WTC11 (cell line): ENCODE data around the gene NSG1. TPM values are rescaled to one million over a fixed set of nuclear protein-coding genes. Genes with fewer than 3 reads are reported as not detected.

ENCODE experiments used
- ATAC-seq: fragments of 200-7000 bp; cut with Tn5 transposase; 2 replicates; pipeline ENCODE4 v1.10.0; 2021; ENCODE audit warnings: mild to moderate bottlenecking, moderate library complexity
- CTCF ChIA-PET: fragments of 300-600 bp; sonication (Branson Sonifier 250); formaldehyde crosslinking; loops from one replicate; lab custom pipeline; 2021; ENCODE audit warnings: antibody characterized with exemption; lab: Charles Lee
- POLR2A ChIA-PET: fragments of 350-600 bp; sonication (Branson Sonifier 250); formaldehyde crosslinking; loops from one replicate; lab custom pipeline; 2021; ENCODE audit warnings: antibody characterized with exemption; lab: Charles Lee
- DNase-seq: peaks from one replicate; pipeline ENCODE4 v3.0.0; 2021; ENCODE audit warnings: low spot score
- H3K27ac Mint-ChIP-seq: 2 replicates; pipeline ENCODE4 v1.8.0; 2021; ENCODE audit warnings: mixed read lengths
- H3K27me3 Mint-ChIP-seq: 2 replicates; pipeline ENCODE4 v1.8.0; 2021; ENCODE audit warnings: low read depth, mild to moderate bottlenecking, moderate library complexity, mixed read lengths
- H3K36me3 Mint-ChIP-seq: 2 replicates; pipeline ENCODE4 v1.8.0; 2021; ENCODE audit warnings: mixed read lengths
- H3K4me1 Mint-ChIP-seq: 2 replicates; pipeline ENCODE4 v1.8.0; 2022; ENCODE audit warnings: mixed read lengths
- H3K4me3 Mint-ChIP-seq: 2 replicates; pipeline ENCODE4 v1.8.0; 2021; ENCODE audit warnings: mild to moderate bottlenecking, moderate library complexity, mixed read lengths
- H3K9me3 Mint-ChIP-seq: 2 replicates; pipeline ENCODE4 v1.8.0; 2021; ENCODE audit warnings: mixed read lengths
- CBFB ChIP-seq: sonication (generic); formaldehyde crosslinking; IDR thresholded peaks from 2 replicates; pipeline ENCODE4 v1.8.1; 2022; ENCODE audit warnings: mild to moderate bottlenecking, low read depth, missing genetic modification reagents
- CREM ChIP-seq: sonication (generic); formaldehyde crosslinking; IDR thresholded peaks from 2 replicates; pipeline ENCODE4 v1.8.1; 2022; ENCODE audit warnings: mild to moderate bottlenecking, missing genetic modification reagents, moderate library complexity
- FOXJ3 ChIP-seq: sonication (generic); formaldehyde crosslinking; IDR thresholded peaks from 2 replicates; pipeline ENCODE4 v1.9.0; 2021; ENCODE audit warnings: missing genetic modification reagents, mild to moderate bottlenecking, borderline replicate concordance
- IRF2 ChIP-seq: sonication (generic); formaldehyde crosslinking; IDR thresholded peaks from 2 replicates; pipeline ENCODE4 v1.8.0; 2022; ENCODE audit warnings: low read depth, missing genetic modification reagents, borderline replicate concordance
- KAT7 ChIP-seq: sonication (generic); formaldehyde crosslinking; IDR thresholded peaks from 2 replicates; pipeline ENCODE4 v1.8.1; 2023; ENCODE audit warnings: missing genetic modification reagents, mild to moderate bottlenecking, borderline replicate concordance
- RORB ChIP-seq: fragments of 250-450 bp; sonication (Bioruptor Pico); IDR thresholded peaks from 2 replicates; pipeline ENCODE4 v1.9.0; 2021; ENCODE audit warnings: mild to moderate bottlenecking
- TCF7 ChIP-seq: sonication (generic); formaldehyde crosslinking; IDR thresholded peaks from 2 replicates; pipeline ENCODE4 v1.8.0; 2022; ENCODE audit warnings: mild to moderate bottlenecking, low read depth, missing genetic modification reagents, moderate library complexity
- TEAD4 ChIP-seq: sonication (generic); formaldehyde crosslinking; IDR thresholded peaks from 2 replicates; pipeline ENCODE4 v1.8.0; 2022; ENCODE audit warnings: mild to moderate bottlenecking, missing genetic modification reagents
- ZBTB21 ChIP-seq: sonication (generic); formaldehyde crosslinking; IDR thresholded peaks from 2 replicates; pipeline ENCODE4 v1.8.1; 2023; ENCODE audit warnings: mild to moderate bottlenecking, missing genetic modification reagents, borderline replicate concordance
- ZNF219 ChIP-seq: sonication (generic); formaldehyde crosslinking; IDR thresholded peaks from 2 replicates; pipeline ENCODE4 v1.8.0; 2023; ENCODE audit warnings: missing genetic modification reagents, mild to moderate bottlenecking, borderline replicate concordance
- ZNF232 ChIP-seq: sonication (generic); formaldehyde crosslinking; IDR thresholded peaks from 2 replicates; pipeline ENCODE4 v1.8.0; 2022; ENCODE audit warnings: mild to moderate bottlenecking, missing genetic modification reagents
- ZNF396 ChIP-seq: fragments of 250-450 bp; sonication (Bioruptor Pico); IDR thresholded peaks from 2 replicates; pipeline ENCODE4 v1.8.0; 2021; ENCODE audit warnings: mild to moderate bottlenecking, moderate library complexity, borderline replicate concordance
- total RNA-seq: library from RNA; stranded (reverse); gene quantifications from 3 replicates; pipeline ENCODE4 v1.2.3, GENCODE V29; 2021
- TF ChIP-seq, protein P1 (sequence below): sonication (generic); formaldehyde crosslinking; IDR thresholded peaks from 2 replicates; pipeline ENCODE4 v1.8.0; 2023; ENCODE audit warnings: mild to moderate bottlenecking, missing genetic modification reagents
- TF ChIP-seq, protein P2 (sequence below): sonication (generic); formaldehyde crosslinking; IDR thresholded peaks from 2 replicates; pipeline ENCODE4 v1.8.0; 2022; ENCODE audit warnings: mild to moderate bottlenecking, missing genetic modification reagents
- TF ChIP-seq, protein P3 (sequence below): sonication (generic); formaldehyde crosslinking; IDR thresholded peaks from 2 replicates; pipeline ENCODE4 v1.8.1; 2023; ENCODE audit warnings: mild to moderate bottlenecking, missing genetic modification reagents
- TF ChIP-seq, protein P4 (sequence below): sonication (generic); formaldehyde crosslinking; IDR thresholded peaks from 2 replicates; pipeline ENCODE4 v1.8.1; 2023; ENCODE audit warnings: mild to moderate bottlenecking, moderate library complexity, missing genetic modification reagents
- TF ChIP-seq, protein P5 (sequence below): sonication (generic); formaldehyde crosslinking; IDR thresholded peaks from 2 replicates; pipeline ENCODE4 v1.8.1; 2023; ENCODE audit warnings: mild to moderate bottlenecking, missing genetic modification reagents, moderate library complexity
- TF ChIP-seq, protein P6 (sequence below): sonication (generic); formaldehyde crosslinking; IDR thresholded peaks from 2 replicates; pipeline ENCODE4 v1.8.1; 2022; ENCODE audit warnings: mild to moderate bottlenecking, moderate library complexity, missing genetic modification reagents
- TF ChIP-seq, protein P7 (sequence below): sonication (generic); formaldehyde crosslinking; IDR thresholded peaks from 2 replicates; pipeline ENCODE4 v1.8.1; 2022; ENCODE audit warnings: low read depth, missing genetic modification reagents, borderline replicate concordance
- TF ChIP-seq, protein P8 (sequence below): sonication (generic); formaldehyde crosslinking; IDR thresholded peaks from 2 replicates; pipeline ENCODE4 v1.8.1; 2023; ENCODE audit warnings: mild to moderate bottlenecking, missing genetic modification reagents

Gene NSG1
- total RNA-seq, 1 experiment from 2014 or later = 24.2 TPM

DNA sequence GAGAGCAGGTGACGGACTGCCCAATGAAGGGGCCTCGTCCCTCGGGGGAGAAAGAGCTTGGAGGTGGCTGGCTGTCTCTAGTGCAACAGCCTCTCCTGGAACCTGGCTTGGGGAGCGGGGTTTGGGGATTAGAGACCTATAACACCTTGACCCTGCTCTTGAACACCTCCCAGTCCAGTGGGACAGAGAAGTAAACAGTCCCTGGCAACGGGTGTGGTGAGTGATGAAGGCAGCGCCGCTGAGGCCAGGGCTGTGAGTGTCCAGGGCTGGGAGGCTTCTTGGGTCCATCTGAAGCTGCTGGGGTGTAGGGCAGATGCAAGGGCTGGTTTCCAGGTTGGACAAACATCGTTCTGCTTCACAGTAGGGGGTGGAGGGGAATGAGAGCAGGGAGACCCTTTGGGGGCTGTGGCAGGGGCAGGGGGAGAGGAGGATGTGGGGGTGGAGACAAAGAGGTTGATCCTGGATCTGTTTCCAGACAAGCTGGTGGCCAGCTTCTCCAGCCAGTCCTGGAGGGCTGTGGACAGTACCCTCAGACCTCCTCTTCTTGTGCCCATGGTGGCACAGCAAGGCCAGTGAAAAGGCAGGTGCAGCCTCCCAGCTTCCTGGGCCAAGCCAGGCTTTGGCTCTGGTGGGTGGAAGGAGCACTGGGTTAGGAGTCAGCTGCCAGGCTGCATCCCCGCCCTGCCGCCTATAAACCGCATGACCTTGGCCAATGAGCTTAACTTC lies 3.8 kb downstream of the NSG1 start:
- Mint-ChIP-seq H3K36me3 (peaks cover 3% of the 10 kb centered on the region; the same call in 1 of the 2 replicates), H3K9me3 (no peaks in the 10 kb centered on the region), H3K4me1 (peaks cover 6% of the 10 kb centered on the region)
- CTCF ChIA-PET = no interaction called here
- POLR2A ChIA-PET = no interaction called here
- TF ChIP-seq, protein P1, sequence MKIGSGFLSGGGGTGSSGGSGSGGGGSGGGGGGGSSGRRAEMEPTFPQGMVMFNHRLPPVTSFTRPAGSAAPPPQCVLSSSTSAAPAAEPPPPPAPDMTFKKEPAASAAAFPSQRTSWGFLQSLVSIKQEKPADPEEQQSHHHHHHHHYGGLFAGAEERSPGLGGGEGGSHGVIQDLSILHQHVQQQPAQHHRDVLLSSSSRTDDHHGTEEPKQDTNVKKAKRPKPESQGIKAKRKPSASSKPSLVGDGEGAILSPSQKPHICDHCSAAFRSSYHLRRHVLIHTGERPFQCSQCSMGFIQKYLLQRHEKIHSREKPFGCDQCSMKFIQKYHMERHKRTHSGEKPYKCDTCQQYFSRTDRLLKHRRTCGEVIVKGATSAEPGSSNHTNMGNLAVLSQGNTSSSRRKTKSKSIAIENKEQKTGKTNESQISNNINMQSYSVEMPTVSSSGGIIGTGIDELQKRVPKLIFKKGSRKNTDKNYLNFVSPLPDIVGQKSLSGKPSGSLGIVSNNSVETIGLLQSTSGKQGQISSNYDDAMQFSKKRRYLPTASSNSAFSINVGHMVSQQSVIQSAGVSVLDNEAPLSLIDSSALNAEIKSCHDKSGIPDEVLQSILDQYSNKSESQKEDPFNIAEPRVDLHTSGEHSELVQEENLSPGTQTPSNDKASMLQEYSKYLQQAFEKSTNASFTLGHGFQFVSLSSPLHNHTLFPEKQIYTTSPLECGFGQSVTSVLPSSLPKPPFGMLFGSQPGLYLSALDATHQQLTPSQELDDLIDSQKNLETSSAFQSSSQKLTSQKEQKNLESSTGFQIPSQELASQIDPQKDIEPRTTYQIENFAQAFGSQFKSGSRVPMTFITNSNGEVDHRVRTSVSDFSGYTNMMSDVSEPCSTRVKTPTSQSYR = no peak
- TF ChIP-seq ZBTB21 (CRISPR knock-in tag) (no peak), RORB (CRISPR knock-in tag) (no peak), ZNF219 (CRISPR knock-in tag) (no peak), TCF7 (CRISPR knock-in tag) (no peak), CREM (CRISPR knock-in tag) (no peak), FOXJ3 (CRISPR knock-in tag) (no peak), CBFB (no peak), ZNF396 (no peak), IRF2 (CRISPR knock-in tag) (no peak), TEAD4 (CRISPR knock-in tag) (no peak), KAT7 (CRISPR knock-in tag) (no peak), ZNF232 (CRISPR knock-in tag) (no peak)
- TF ChIP-seq, protein P2, sequence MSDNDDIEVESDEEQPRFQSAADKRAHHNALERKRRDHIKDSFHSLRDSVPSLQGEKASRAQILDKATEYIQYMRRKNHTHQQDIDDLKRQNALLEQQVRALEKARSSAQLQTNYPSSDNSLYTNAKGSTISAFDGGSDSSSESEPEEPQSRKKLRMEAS (CRISPR knock-in tag) = no peak
- TF ChIP-seq, protein P3, sequence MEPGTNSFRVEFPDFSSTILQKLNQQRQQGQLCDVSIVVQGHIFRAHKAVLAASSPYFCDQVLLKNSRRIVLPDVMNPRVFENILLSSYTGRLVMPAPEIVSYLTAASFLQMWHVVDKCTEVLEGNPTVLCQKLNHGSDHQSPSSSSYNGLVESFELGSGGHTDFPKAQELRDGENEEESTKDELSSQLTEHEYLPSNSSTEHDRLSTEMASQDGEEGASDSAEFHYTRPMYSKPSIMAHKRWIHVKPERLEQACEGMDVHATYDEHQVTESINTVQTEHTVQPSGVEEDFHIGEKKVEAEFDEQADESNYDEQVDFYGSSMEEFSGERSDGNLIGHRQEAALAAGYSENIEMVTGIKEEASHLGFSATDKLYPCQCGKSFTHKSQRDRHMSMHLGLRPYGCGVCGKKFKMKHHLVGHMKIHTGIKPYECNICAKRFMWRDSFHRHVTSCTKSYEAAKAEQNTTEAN (CRISPR knock-in tag) = no peak
- TF ChIP-seq, protein P4, sequence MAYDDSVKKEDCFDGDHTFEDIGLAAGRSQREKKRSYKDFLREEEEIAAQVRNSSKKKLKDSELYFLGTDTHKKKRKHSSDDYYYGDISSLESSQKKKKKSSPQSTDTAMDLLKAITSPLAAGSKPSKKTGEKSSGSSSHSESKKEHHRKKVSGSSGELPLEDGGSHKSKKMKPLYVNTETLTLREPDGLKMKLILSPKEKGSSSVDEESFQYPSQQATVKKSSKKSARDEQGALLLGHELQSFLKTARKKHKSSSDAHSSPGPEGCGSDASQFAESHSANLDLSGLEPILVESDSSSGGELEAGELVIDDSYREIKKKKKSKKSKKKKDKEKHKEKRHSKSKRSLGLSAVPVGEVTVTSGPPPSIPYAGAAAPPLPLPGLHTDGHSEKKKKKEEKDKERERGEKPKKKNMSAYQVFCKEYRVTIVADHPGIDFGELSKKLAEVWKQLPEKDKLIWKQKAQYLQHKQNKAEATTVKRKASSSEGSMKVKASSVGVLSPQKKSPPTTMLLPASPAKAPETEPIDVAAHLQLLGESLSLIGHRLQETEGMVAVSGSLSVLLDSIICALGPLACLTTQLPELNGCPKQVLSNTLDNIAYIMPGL (CRISPR knock-in tag) = no peak
- TF ChIP-seq, protein P5, sequence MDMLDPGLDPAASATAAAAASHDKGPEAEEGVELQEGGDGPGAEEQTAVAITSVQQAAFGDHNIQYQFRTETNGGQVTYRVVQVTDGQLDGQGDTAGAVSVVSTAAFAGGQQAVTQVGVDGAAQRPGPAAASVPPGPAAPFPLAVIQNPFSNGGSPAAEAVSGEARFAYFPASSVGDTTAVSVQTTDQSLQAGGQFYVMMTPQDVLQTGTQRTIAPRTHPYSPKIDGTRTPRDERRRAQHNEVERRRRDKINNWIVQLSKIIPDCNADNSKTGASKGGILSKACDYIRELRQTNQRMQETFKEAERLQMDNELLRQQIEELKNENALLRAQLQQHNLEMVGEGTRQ (CRISPR knock-in tag) = no peak
- TF ChIP-seq, protein P6, sequence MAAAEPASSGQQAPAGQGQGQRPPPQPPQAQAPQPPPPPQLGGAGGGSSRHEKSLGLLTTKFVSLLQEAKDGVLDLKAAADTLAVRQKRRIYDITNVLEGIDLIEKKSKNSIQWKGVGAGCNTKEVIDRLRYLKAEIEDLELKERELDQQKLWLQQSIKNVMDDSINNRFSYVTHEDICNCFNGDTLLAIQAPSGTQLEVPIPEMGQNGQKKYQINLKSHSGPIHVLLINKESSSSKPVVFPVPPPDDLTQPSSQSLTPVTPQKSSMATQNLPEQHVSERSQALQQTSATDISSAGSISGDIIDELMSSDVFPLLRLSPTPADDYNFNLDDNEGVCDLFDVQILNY = no peak
- TF ChIP-seq, protein P7, sequence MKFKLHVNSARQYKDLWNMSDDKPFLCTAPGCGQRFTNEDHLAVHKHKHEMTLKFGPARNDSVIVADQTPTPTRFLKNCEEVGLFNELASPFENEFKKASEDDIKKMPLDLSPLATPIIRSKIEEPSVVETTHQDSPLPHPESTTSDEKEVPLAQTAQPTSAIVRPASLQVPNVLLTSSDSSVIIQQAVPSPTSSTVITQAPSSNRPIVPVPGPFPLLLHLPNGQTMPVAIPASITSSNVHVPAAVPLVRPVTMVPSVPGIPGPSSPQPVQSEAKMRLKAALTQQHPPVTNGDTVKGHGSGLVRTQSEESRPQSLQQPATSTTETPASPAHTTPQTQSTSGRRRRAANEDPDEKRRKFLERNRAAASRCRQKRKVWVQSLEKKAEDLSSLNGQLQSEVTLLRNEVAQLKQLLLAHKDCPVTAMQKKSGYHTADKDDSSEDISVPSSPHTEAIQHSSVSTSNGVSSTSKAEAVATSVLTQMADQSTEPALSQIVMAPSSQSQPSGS (CRISPR knock-in tag) = no peak
- TF ChIP-seq, protein P8, sequence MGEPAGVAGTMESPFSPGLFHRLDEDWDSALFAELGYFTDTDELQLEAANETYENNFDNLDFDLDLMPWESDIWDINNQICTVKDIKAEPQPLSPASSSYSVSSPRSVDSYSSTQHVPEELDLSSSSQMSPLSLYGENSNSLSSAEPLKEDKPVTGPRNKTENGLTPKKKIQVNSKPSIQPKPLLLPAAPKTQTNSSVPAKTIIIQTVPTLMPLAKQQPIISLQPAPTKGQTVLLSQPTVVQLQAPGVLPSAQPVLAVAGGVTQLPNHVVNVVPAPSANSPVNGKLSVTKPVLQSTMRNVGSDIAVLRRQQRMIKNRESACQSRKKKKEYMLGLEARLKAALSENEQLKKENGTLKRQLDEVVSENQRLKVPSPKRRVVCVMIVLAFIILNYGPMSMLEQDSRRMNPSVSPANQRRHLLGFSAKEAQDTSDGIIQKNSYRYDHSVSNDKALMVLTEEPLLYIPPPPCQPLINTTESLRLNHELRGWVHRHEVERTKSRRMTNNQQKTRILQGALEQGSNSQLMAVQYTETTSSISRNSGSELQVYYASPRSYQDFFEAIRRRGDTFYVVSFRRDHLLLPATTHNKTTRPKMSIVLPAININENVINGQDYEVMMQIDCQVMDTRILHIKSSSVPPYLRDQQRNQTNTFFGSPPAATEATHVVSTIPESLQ (CRISPR knock-in tag) = no peak
- TF ChIP-seq, all 79 proteins: peak for 0
- ATAC-seq = no peak
- Mint-ChIP-seq H3K27ac (no peak overlapping the region), H3K4me3 (no peak overlapping the region), H3K27me3 (peaks cover 34% of the 10 kb centered on the region)
- no peak for DNase-seq
